Bronchial epithelial cell (primary cell): Measurements from ENCODE around the gene CLCNKA. TPM values are rescaled to one million over a fixed set of nuclear protein-coding genes. Genes with fewer than 3 reads are reported as not detected.

Source experiments
- DNase-seq: peaks from one replicate; pipeline ENCODE4 v3.0.0-alpha.2; 2010; ENCODE audit warnings: low read depth
- FAIRE-seq: peaks from 2 replicates; lab custom pipeline; 2011; peaks lifted over from hg19 to GRCh38; lab: Jason Lieb, UNC
- H3K27me3 ChIP-seq: 2 replicates; pipeline ENCODE4 v1.5.1; 2011; ENCODE audit warnings: low read length; ENCODE audit not compliant: control insufficient read depth, insufficient read depth
- H3K36me3 ChIP-seq: 2 replicates; pipeline ENCODE4 v1.5.1; 2011; ENCODE audit warnings: low read length; ENCODE audit not compliant: control insufficient read depth, insufficient read depth
- H3K4me3 ChIP-seq: 2 replicates; pipeline ENCODE4 v1.5.1; 2011; ENCODE audit warnings: mild to moderate bottlenecking, low read depth, low read length, control low read depth
- CTCF ChIP-seq: IDR thresholded peaks from 2 replicates; pipeline ENCODE4 v1.5.1; 2011; ENCODE audit warnings: mild to moderate bottlenecking, moderate library complexity, low read length, control low read depth, inconsistent platforms; ENCODE audit not compliant: insufficient read depth, severe bottlenecking
- total RNA-seq: library from RNA; depleted of rRNA; stranded (reverse); fragments of >200 nt; gene quantifications from 2 replicates; pipeline ENCODE4 v1.2.1, GENCODE V29; 2014

CLCNKA gene
- total RNA-seq, 1 donor from 2014 or later = not detected

- H3K4me3 ChIP-seq = no peak overlapping the region
- no peak for DNase-seq
- H3K36me3 ChIP-seq = no peaks in the 10 kb centered on the region
- no peak for FAIRE-seq
- no peak for TF ChIP-seq CTCF
- H3K27me3 ChIP-seq = peaks cover 2% of the 10 kb centered on the region
These were observed 4.8 kb upstream of the CLCNKA start for GRCh38 chr1:16017076-16017460.

- FAIRE-seq = no peak
- Histone ChIP-seq H3K4me3 (no peak within 1 kb of the TSS), H3K36me3 (no peaks in the 10 kb centered on the region), H3K27me3 (peaks cover 2% of the 10 kb centered on the region)
- no peak for TF ChIP-seq CTCF
- no peak for DNase-seq
These were observed 4.2 kb upstream of the CLCNKA start, which contains the start of gene HSPB7 for GRCh38 chr1:16017461-16018303. Gene HSPB7 (minus strand): TSS chr1:16018043. CDS start chr1:16017963, 80 bp downstream.

GRCh38 chr1:16018308-16018707 is 3.5 kb upstream of the CLCNKA start:
- DNase-seq (no peak), FAIRE-seq (no peak)
- no peak for TF ChIP-seq CTCF
- no peak overlapping the region for H3K4me3 ChIP-seq
- H3K36me3 ChIP-seq = no peaks in the 10 kb centered on the region
- H3K27me3 ChIP-seq = peaks cover 2% of the 10 kb centered on the region

GRCh38 chr1:16018749-16019643 is 2.8 kb upstream of the CLCNKA start:
- DNase-seq (no peak), FAIRE-seq (no peak)
- no peak for TF ChIP-seq CTCF
- Histone ChIP-seq H3K36me3 (no peaks in the 10 kb centered on the region), H3K27me3 (peaks cover 2% of the 10 kb centered on the region), H3K4me3 (no peak overlapping the region)

GRCh38 chr1:16019644-16020277 is 2.1 kb upstream of the CLCNKA start:
- H3K27me3 ChIP-seq = peaks cover 2% of the 10 kb centered on the region
- FAIRE-seq = no peak

More at GRCh38 chr1:16019644-16020277, 2.1 kb upstream of the CLCNKA start:
- Histone ChIP-seq H3K36me3 (no peaks in the 10 kb centered on the region), H3K4me3 (no peak overlapping the region)
- peak; percentile 15 for DNase-seq
- no peak for TF ChIP-seq CTCF
